T-helper 1 cell (primary cell): ENCODE data around the gene BTBD9.
"Not testable (repeated sequence)": the region's sequence is repeated elsewhere in the genome, so short reads cannot be mapped to it uniquely, and the experiment has no call there.

ENCODE experiments used
- DNase-seq, 5 donors: peaks; one replicate each; pipeline ENCODE4 v3.0.0-alpha.2; 2012 to 2020

BTBD9 gene

GRCh38 chr6:38370653-38371601, 268.8 kb downstream of the BTBD9 start:
- DNase-seq: no peak

GRCh38 chr6:38367231-38367630, 272.5 kb downstream of the BTBD9 start:
- no peak for DNase-seq

- no peak for DNase-seq
Measured at GRCh38 chr6:38366234-38366633, 273.5 kb downstream of the BTBD9 start.

GRCh38 chr6:38364775-38365174, 275.0 kb downstream of the BTBD9 start:
- DNase-seq: no peak

GRCh38 chr6:38364127-38364526, 275.6 kb downstream of the BTBD9 start:
- no peak for DNase-seq

GRCh38 chr6:38355519-38355918, 284.2 kb downstream of the BTBD9 start:
- peak in 1 of 5 donors; percentile 10 for DNase-seq

GRCh38 chr6:38354905-38355304, 284.8 kb downstream of the BTBD9 start:
- DNase-seq: peak in 1 of 5 donors; percentile 37

- no peak for DNase-seq
Measured at GRCh38 chr6:38354037-38354381, 285.7 kb downstream of the BTBD9 start.

GRCh38 chr6:38353310-38354036, 286.3 kb downstream of the BTBD9 start:
- no peak for DNase-seq

GRCh38 chr6:38352636-38353035, 287.1 kb downstream of the BTBD9 start:
- DNase-seq: no peak

GRCh38 chr6:38350942-38351341, 288.8 kb downstream of the BTBD9 start:
- no peak for DNase-seq

- DNase-seq: no peak
Measured at GRCh38 chr6:38350220-38350619, 289.5 kb downstream of the BTBD9 start.

- DNase-seq: no peak
Measured at GRCh38 chr6:38349795-38350194, 289.9 kb downstream of the BTBD9 start.

GRCh38 chr6:38349221-38349620, 290.5 kb downstream of the BTBD9 start:
- DNase-seq: no peak

GRCh38 chr6:38348371-38348770, 291.4 kb downstream of the BTBD9 start:
- DNase-seq: no peak

GRCh38 chr6:38347829-38348228, 291.9 kb downstream of the BTBD9 start:
- DNase-seq: not testable (repeated sequence)

- no peak for DNase-seq
Measured at GRCh38 chr6:38346291-38347079, 293.2 kb downstream of the BTBD9 start.

- no peak for DNase-seq
Measured at GRCh38 chr6:38345586-38345985, 294.1 kb downstream of the BTBD9 start.

GRCh38 chr6:38341496-38341895, 298.2 kb downstream of the BTBD9 start:
- DNase-seq: no peak

- no peak for DNase-seq
Measured at GRCh38 chr6:38339914-38340313, 299.8 kb downstream of the BTBD9 start.

GRCh38 chr6:38337819-38338465, 301.8 kb downstream of the BTBD9 start:
- DNase-seq: no peak

- DNase-seq: no peak
Measured at GRCh38 chr6:38336922-38337321, 302.8 kb downstream of the BTBD9 start.

GRCh38 chr6:38326837-38327236, 312.9 kb downstream of the BTBD9 start:
- no peak for DNase-seq
